Measurements from ENCODE around the gene NCKAP5L.
"Not testable (repeated sequence)": the region's sequence is repeated elsewhere in the genome, so short reads cannot be mapped to it uniquely, and the experiment has no call there.

Gene NCKAP5L

DNA sequence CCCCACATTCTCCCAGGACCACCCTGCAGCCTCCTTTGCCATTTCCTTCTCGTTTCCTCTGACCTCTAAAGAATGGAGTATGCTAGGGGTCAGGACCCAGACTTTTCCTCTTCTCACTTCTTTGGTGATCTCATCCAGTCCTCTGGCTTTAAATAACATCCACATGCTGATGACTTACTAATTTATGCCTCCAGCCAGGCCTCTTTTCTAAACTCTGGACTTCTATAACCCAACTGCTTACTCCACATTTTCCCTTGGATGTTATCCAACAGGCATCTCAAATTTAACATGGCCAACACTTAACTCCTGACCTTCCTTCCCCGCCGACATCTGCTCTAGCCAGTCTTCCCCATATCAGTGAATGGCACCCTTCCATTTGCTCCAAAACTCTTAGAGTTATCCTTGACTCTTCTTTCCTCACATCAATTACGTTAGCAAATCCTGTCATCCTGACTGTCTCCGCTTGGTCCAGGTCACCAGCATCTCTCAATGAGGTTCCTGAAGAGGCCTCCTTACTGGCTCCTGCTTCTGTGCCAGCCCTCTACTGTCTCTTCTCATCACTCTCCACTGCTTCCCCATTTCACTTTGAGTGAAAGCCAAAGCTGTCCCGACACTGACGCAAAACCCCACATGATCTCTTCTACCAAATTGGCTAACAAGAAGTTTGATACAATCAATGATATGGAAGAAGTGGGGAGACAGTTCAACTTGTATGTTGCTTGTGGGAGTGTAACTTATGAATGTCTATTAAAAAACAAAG, 44.1 kb downstream of the NCKAP5L start:
- H3K4me3 Mint-ChIP-seq, result no peak overlapping the region
- H3K4me1 Mint-ChIP-seq (ENCODE audit: low read depth in 2 of 2), result no peaks in the 10 kb centered on the region
- no peak overlapping the region for H3K27ac Mint-ChIP-seq
- ATAC-seq (replicated peaks) (no peak), DNase-seq (no peak)
- H3K9me3 Mint-ChIP-seq, result peaks cover 0 to 2% of the 10 kb centered on the region in 2 donors
- peaks cover 2% of the 10 kb centered on the region for H3K36me3 Mint-ChIP-seq (ENCODE audit: insufficient read depth)
- H3K27me3 Mint-ChIP-seq, result peaks cover 35 to 45% of the 10 kb centered on the region in 2 donors

DNA sequence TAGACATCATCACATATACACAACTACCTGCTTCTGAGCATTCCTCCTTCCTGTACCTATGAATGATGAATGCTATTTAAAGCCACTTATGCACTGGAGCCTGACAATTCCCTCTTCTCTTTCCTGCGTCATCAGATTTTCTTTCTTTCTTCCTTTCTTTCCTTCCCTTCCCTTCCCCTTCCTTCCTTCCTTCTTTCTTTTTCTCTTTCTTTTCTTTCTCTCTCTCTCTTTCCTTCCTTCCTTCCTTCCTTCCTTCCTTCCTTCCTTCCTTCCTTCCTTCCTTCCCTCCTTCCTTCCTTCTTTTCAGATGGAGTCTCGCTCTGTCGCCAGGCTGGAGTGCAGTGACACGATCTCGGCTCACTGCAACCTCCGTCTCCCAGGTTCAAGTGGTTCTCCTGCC, 47.3 kb downstream of the NCKAP5L start:
- H3K27ac Mint-ChIP-seq; H3K4me3 Mint-ChIP-seq; DNase-seq; H3K9me3 Mint-ChIP-seq; H3K36me3 Mint-ChIP-seq (ENCODE audit: insufficient read depth); ATAC-seq (replicated peaks): not testable (repeated sequence)
- peaks cover 13 to 17% of the 10 kb centered on the region in 2 donors for H3K4me1 Mint-ChIP-seq (ENCODE audit: low read depth in 2 of 2)
- H3K27me3 Mint-ChIP-seq, result peaks cover 38 to 49% of the 10 kb centered on the region in 2 donors

DNA sequence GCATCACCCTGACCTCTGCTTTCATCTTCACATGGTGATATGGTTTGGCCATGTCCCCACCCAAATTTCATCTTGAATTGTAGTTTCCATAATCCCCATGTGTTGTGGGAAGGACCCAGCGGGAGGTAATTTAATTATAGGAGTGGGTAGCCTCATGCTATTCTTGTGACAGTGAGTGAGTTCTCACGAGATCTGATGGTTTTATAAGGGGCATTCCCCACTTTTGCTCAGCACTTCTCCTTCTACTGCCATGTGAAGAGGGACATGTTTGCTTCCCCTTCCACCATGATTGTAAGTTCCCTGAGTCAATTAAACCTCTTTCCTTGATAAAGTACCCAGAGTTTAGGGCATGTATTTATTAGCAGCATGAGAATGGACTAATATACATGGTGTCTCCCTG, 48.6 kb downstream of the NCKAP5L start:
- Mint-ChIP-seq H3K4me3 (no peak overlapping the region), H3K4me1 (ENCODE audit: low read depth in 2 of 2) (peaks cover 13 to 17% of the 10 kb centered on the region in 2 donors), H3K36me3 (ENCODE audit: insufficient read depth) (no peaks in the 10 kb centered on the region), H3K27ac (no peak overlapping the region), H3K9me3 (no peaks in the 10 kb centered on the region), H3K27me3 (peaks cover 38 to 49% of the 10 kb centered on the region in 2 donors)
- DNase-seq (no peak), ATAC-seq (replicated peaks) (no peak)

DNA sequence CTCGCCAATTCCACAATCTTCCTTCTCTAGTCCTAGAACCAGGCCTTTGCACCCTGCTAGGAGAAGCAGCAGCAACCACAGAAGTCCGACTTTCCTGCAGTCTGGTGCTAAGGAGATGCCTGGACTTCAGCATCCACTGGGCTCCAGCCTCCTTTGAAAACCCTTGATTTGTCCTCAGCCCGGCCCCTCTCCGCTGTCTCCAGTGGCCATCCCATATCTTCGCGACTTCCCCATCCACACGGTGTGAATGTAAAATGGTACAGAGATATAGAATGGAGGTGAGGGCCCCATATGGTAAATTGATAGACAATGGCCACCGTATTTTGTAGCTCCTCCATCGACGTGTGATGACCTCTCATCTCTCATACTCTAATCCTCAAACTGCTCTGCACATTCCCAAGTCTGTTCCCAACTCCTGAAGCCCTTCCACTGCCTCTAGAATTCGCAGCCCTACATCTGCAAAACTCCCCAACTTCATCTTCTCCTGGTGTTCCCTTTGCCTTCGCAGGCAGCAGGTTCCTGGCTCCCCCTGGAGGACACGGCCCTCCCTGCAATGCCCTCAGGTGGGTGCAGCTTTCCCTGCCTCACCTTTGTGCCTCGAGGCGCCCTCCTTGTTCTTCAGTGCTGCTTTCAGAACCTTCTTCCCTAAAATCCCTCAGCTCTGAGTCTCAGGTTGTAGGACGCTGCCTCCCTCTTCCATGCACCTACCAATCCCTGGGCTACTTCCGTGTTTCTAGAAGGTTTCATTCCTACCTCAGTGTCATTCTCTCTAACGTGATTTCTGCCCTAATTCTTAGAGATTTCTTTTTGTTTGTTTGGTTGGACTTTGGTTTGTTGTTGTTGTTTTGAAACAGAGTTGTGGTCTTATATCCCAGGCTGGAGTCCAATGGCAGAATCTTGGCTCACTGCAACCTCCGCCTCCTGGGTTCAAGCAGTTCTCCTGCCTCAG, 50.1 kb downstream of the NCKAP5L start:
- H3K27ac Mint-ChIP-seq, result no peak overlapping the region
- H3K4me1 Mint-ChIP-seq (ENCODE audit: low read depth in 2 of 2), result peaks cover 13 to 17% of the 10 kb centered on the region in 2 donors
- no peak overlapping the region for H3K4me3 Mint-ChIP-seq
- H3K9me3 Mint-ChIP-seq, result no peaks in the 10 kb centered on the region
- ATAC-seq (replicated peaks) (peak; percentile 85), DNase-seq (peak; percentile 69 to 75 (median 71))
- no peaks in the 10 kb centered on the region for H3K36me3 Mint-ChIP-seq (ENCODE audit: insufficient read depth)
- H3K27me3 Mint-ChIP-seq, result peaks cover 25 to 35% of the 10 kb centered on the region in 2 donors

DNA sequence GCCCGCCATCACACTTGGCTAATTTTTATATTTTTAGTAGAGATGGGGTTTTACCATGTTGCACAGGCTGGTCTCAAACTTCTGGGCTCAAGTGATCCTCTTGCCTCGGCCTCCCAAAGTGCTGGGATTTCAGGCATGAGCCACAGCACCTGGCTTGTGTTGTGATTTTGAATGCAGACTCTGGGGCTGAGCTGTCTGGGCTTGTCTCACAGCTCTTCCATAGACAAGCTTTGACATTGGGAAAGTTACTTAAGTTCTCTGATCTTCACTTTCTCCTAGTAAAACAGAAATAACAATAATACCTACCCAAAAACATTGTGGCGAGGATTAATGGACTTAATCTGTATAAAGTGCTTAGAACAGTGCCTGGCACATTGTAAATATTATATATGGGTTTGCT, 50.9 kb downstream of the NCKAP5L start:
- H3K27ac Mint-ChIP-seq, result no peak overlapping the region
- ATAC-seq (replicated peaks), result no peak
- DNase-seq, result no peak

DNA sequence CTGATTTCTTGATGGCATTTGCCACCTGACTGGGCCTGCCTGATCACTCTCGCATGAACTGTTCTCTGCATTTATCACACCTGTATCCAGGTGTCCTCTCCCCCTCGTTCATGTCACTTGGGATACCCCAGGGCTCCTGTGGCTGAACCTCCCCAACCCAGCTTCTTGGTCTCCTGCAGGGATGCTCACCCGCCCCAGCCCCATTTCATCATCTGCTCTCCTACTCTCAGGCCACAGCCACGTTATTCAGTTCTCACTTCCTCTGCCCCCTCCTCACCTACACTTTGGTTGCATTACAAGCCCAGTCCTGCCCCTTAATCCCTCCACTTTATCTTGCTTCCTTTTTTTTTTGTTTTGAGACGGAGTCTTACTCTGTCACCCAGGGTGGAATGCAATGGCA, 51.4 kb downstream of the NCKAP5L start:
- DNase-seq (no peak), ATAC-seq (replicated peaks) (no peak)
- Mint-ChIP-seq H3K4me3 (no peak overlapping the region), H3K4me1 (ENCODE audit: low read depth in 2 of 2) (peaks cover 13 to 17% of the 10 kb centered on the region in 2 donors), H3K27me3 (peaks cover 25 to 28% of the 10 kb centered on the region in 2 donors), H3K27ac (no peak overlapping the region), H3K36me3 (ENCODE audit: insufficient read depth) (no peaks in the 10 kb centered on the region), H3K9me3 (no peaks in the 10 kb centered on the region)

More for the DNA sequence above, 50.9 kb downstream of the NCKAP5L start:
- H3K4me1 Mint-ChIP-seq (ENCODE audit: low read depth in 2 of 2), result peaks cover 13 to 17% of the 10 kb centered on the region in 2 donors
- H3K27me3 Mint-ChIP-seq, result peaks cover 25 to 33% of the 10 kb centered on the region in 2 donors
- H3K36me3 Mint-ChIP-seq (ENCODE audit: insufficient read depth), result no peaks in the 10 kb centered on the region
- H3K4me3 Mint-ChIP-seq, result no peak overlapping the region
- H3K9me3 Mint-ChIP-seq, result no peaks in the 10 kb centered on the region

DNA sequence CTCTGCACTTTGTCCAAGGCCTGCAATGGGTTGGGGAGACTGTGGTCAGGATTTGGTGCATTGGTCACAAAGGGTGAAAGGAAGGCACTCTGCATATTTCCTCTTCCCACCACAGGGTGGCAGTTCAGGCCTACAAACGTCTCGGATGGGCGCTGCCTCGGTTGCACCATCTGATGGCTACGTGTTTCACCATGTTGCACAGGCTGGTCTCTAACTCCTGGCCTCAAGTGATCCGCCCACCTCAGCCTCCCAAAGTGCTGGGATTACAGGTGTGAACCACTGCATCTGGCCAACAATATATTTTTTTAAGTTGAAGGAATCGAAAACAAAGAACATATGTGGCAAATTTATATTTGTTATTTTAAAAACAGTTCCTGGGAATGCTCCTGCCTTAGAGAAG, 51.8 kb downstream of the NCKAP5L start:
- peak; percentile 84 for ATAC-seq (replicated peaks)
- Mint-ChIP-seq H3K27me3 (peaks cover 25 to 28% of the 10 kb centered on the region in 2 donors), H3K36me3 (ENCODE audit: insufficient read depth) (no peaks in the 10 kb centered on the region), H3K4me1 (ENCODE audit: low read depth in 2 of 2) (peaks cover 13 to 17% of the 10 kb centered on the region in 2 donors), H3K27ac (no peak overlapping the region), H3K4me3 (no peak overlapping the region), H3K9me3 (no peaks in the 10 kb centered on the region)
- DNase-seq, result peak; percentile 16 to 36 (median 32)

DNA sequence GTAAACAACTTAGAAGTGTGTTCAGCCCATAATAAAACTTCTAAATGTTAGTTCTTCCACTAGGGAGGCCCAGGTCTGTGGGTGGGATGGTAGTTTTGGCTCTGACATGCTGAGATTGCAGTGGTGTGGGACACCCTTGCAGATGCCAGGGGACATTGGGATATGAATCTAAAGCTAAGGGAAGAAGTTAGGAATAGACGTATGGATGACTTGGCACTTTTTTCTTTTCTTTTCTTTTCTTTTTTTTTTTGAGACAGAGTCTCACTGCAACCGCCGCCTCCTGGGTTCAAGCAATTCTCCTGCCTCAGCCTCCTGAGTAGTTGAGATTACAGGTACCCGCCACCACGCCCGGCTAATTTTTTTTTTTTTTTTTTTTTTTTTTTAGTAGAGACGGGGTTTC, 55.1 kb downstream of the NCKAP5L start:
- not testable (repeated sequence) for H3K4me3 Mint-ChIP-seq; DNase-seq; ATAC-seq (replicated peaks); H3K36me3 Mint-ChIP-seq (ENCODE audit: insufficient read depth); H3K9me3 Mint-ChIP-seq; H3K27me3 Mint-ChIP-seq; H3K27ac Mint-ChIP-seq
- peaks cover 9 to 13% of the 10 kb centered on the region in 2 donors for H3K4me1 Mint-ChIP-seq (ENCODE audit: low read depth in 2 of 2)

DNA sequence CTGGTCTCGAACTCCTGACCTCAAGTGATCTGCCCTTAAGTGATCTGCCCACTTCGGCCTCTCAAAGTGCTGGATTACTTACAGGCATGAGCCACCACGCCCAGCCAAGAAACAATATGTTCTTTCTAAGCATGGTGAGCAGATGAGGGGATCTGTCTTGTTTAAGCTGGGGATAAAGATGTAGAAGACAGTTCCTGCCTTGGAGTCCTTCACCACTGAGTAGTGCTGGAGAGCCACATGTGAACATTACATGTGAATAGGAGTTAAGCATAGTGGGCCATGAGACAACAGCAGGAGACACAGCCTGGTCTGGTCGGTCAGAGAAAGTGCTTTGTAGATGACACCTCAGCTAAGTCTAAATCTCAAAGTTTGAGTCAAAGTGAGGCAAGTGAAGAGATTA, 60.9 kb downstream of the NCKAP5L start:
- Mint-ChIP-seq H3K27me3 (no peaks in the 10 kb centered on the region), H3K4me3 (no peak overlapping the region), H3K9me3 (no peaks in the 10 kb centered on the region), H3K4me1 (ENCODE audit: low read depth in 2 of 2) (peaks cover 14 to 29% of the 10 kb centered on the region in 2 donors), H3K36me3 (ENCODE audit: insufficient read depth) (peaks cover 37% of the 10 kb centered on the region), H3K27ac (peak overlapping the region; percentile 84 to 86)
- ATAC-seq (replicated peaks) (no peak), DNase-seq (no peak)

DNA sequence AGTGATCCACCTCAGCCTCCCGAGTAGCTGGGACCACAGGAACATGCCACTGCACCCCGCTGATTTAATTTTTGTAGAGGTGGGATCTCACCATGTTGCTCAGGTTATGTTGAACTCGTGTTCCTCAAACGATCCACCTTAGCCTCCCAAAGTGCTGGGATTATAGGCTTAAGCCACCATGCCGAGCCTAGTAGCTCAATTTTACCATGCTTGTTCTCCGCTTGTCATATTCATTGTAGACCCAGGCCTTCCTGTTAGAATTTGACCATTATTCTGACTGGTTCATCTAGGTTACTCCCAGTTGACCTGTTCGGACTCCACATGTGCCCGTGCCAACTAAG, 62.1 kb downstream of the NCKAP5L start:
- Mint-ChIP-seq H3K27me3 (no peaks in the 10 kb centered on the region), H3K27ac (peak overlapping the region in 1 of 2 donors; percentile 84), H3K4me1 (ENCODE audit: low read depth in 2 of 2) (peaks cover 19 to 41% of the 10 kb centered on the region in 2 donors), H3K9me3 (no peaks in the 10 kb centered on the region), H3K4me3 (no peak overlapping the region), H3K36me3 (ENCODE audit: insufficient read depth) (peaks cover 50% of the 10 kb centered on the region)
- no peak for ATAC-seq (replicated peaks)
- DNase-seq, result no peak

DNA sequence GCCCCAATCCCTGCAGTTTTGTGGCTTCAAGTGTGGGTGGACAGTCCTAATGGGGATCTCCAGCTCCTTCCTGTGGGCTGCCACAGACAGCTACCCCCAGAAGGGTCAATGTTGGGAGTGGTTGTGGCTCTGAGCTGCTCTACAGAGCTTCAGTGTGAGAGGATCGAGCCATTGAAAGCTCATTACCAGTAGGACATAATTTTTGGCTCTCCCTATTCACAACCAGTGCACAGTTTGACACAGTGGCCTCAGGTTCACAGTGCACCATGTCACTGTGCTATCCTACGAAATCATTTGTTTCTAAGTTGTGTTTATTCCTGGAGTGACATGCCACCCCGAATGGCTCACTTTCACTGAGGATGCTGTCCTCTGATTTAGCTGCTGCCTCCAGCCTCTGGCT, 64.1 kb downstream of the NCKAP5L start:
- DNase-seq, result no peak
- no peaks in the 10 kb centered on the region for H3K27me3 Mint-ChIP-seq
- no peaks in the 10 kb centered on the region for H3K9me3 Mint-ChIP-seq
- no peak overlapping the region for H3K4me3 Mint-ChIP-seq
- peak overlapping the region; percentile 57 to 87 for H3K27ac Mint-ChIP-seq
- H3K36me3 Mint-ChIP-seq (ENCODE audit: insufficient read depth), result peaks cover 66% of the 10 kb centered on the region
- H3K4me1 Mint-ChIP-seq (ENCODE audit: low read depth in 2 of 2), result peaks cover 19 to 42% of the 10 kb centered on the region in 2 donors
- ATAC-seq (replicated peaks), result no peak

DNA sequence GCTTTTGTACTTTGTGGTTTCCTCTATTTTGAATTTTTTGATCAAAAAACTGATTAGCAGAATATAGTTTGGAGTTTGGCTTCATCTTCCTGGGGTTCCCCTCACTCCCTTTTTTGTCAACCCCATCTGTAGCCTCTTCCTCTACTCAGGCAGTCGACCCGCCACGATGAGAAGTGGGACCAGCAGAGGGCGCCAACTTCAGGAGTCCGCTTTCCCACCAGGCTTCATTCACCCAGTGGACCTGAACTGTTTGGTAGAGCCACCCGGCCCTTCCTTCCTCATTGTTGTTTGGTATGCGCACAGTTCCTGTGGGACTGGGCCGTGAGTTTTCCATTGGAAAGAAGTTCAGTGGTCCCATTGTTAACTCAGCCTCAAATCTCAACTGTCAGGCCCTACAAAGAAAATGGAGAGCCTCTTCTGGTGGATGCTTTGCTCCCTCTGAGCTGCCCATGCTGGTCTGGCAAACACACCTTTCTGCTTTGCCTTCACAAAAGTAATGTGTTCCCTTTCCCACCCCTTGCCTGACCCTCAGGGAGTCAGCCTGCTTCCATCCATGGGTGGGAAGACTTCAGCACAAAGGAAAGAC, 65.1 kb downstream of the NCKAP5L start:
- peak overlapping the region; percentile 12 to 47 for H3K4me3 Mint-ChIP-seq
- H3K27me3 Mint-ChIP-seq, result no peaks in the 10 kb centered on the region
- peak; percentile 88 for ATAC-seq (replicated peaks)
- H3K4me1 Mint-ChIP-seq (ENCODE audit: low read depth in 2 of 2), result peaks cover 19 to 46% of the 10 kb centered on the region in 2 donors
- peak overlapping the region; percentile 75 to 87 for H3K27ac Mint-ChIP-seq
- no peaks in the 10 kb centered on the region for H3K9me3 Mint-ChIP-seq
- H3K36me3 Mint-ChIP-seq (ENCODE audit: insufficient read depth), result peaks cover 76% of the 10 kb centered on the region
- DNase-seq, result peak; percentile 78 to 80 (median 79)

DNA sequence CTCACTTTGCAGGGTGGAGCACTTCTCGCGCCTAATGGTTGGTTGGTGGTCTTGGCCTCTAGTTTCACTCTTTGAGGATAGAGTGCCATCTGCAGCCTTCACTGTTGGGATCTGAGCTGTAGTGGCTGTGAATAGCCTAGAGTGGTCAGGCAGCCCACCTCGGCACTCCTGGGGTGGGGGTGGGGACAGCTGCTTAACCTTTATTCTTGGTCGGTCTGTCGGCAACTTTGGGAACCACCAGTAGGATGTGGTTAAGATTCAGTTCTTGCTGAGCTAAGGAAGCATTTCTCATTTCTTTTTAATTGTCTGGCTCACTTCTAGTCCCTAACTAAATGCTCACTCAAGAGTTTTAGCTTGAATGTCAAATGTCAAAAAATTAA, 65.8 kb downstream of the NCKAP5L start:
- no peak for DNase-seq
- Mint-ChIP-seq H3K36me3 (ENCODE audit: insufficient read depth) (peaks cover 82% of the 10 kb centered on the region), H3K27ac (peak overlapping the region; percentile 75 to 87), H3K27me3 (no peaks in the 10 kb centered on the region), H3K9me3 (no peaks in the 10 kb centered on the region), H3K4me3 (peak overlapping the region in 1 of 2 donors; percentile 19), H3K4me1 (ENCODE audit: low read depth in 2 of 2) (peaks cover 19 to 43% of the 10 kb centered on the region in 2 donors)
- peak; percentile 52 for ATAC-seq (replicated peaks)
